ENCODE measurements around the gene SLC25A33.
A peak's percentile ranks its signal among the peaks of the same experiment; 100 is the strongest.
"Not testable (repeated sequence)": the region's sequence is repeated elsewhere in the genome, so short reads cannot be mapped to it uniquely, and the experiment has no call there.

The SLC25A33 gene

GRCh38 chr1:9539829-9540550 lies 725 bp downstream of the SLC25A33 start:
- peak; percentile 27 for DNase-seq (ENCODE audit: low read depth)

- DNase-seq (ENCODE audit: low read depth) = no peak
These were observed 3.2 kb downstream of the SLC25A33 start for GRCh38 chr1:9542430-9542829.

GRCh38 chr1:9544926-9545325 lies 5.7 kb downstream of the SLC25A33 start:
- no peak for DNase-seq (ENCODE audit: low read depth)

GRCh38 chr1:9549955-9550546 lies 10.8 kb downstream of the SLC25A33 start:
- no peak for DNase-seq (ENCODE audit: low read depth)

GRCh38 chr1:9551984-9552383 lies 12.7 kb downstream of the SLC25A33 start:
- DNase-seq (ENCODE audit: low read depth) = no peak

GRCh38 chr1:9553736-9554144 lies 14.5 kb downstream of the SLC25A33 start:
- DNase-seq (ENCODE audit: low read depth) = no peak

GRCh38 chr1:9555942-9556341 lies 16.7 kb downstream of the SLC25A33 start:
- DNase-seq (ENCODE audit: low read depth) = no peak

- DNase-seq (ENCODE audit: low read depth) = no peak
These were observed 18.4 kb downstream of the SLC25A33 start for GRCh38 chr1:9557624-9558023.

GRCh38 chr1:9558271-9558945 lies 19.1 kb downstream of the SLC25A33 start:
- DNase-seq (ENCODE audit: low read depth) = no peak

- DNase-seq (ENCODE audit: low read depth) = no peak
These were observed 19.8 kb downstream of the SLC25A33 start for GRCh38 chr1:9558946-9559545.

- DNase-seq (ENCODE audit: low read depth) = no peak
These were observed 20.4 kb downstream of the SLC25A33 start for GRCh38 chr1:9559673-9560072.

GRCh38 chr1:9560090-9560489 lies 20.8 kb downstream of the SLC25A33 start:
- DNase-seq (ENCODE audit: low read depth) = not testable (repeated sequence)

- DNase-seq (ENCODE audit: low read depth) = no peak
These were observed 22.2 kb downstream of the SLC25A33 start for GRCh38 chr1:9561429-9561828.

- no peak for DNase-seq (ENCODE audit: low read depth)
These were observed 30.0 kb downstream of the SLC25A33 start for GRCh38 chr1:9569267-9569666.

GRCh38 chr1:9570886-9571529 lies 31.7 kb downstream of the SLC25A33 start:
- not testable (repeated sequence) for DNase-seq (ENCODE audit: low read depth)

GRCh38 chr1:9573723-9574122 lies 34.5 kb downstream of the SLC25A33 start:
- DNase-seq (ENCODE audit: low read depth) = no peak

- no peak for DNase-seq (ENCODE audit: low read depth)
These were observed 36.2 kb downstream of the SLC25A33 start for GRCh38 chr1:9575486-9575885.

GRCh38 chr1:9576903-9577302 lies 37.6 kb downstream of the SLC25A33 start:
- no peak for DNase-seq (ENCODE audit: low read depth)

- DNase-seq (ENCODE audit: low read depth) = no peak
These were observed 38.2 kb downstream of the SLC25A33 start for GRCh38 chr1:9577423-9577822.

GRCh38 chr1:9580942-9581341 lies 41.7 kb downstream of the SLC25A33 start:
- DNase-seq (ENCODE audit: low read depth) = no peak

- no peak for DNase-seq (ENCODE audit: low read depth)
These were observed 47.0 kb downstream of the SLC25A33 start for GRCh38 chr1:9586147-9586766.
